ENCODE data around the gene KCNB1.

Gene KCNB1

GRCh38 chr20:49466114-49466912 is 16.2 kb downstream of the KCNB1 start:
- no peak for DNase-seq

- no peak for DNase-seq
These were observed 17.9 kb downstream of the KCNB1 start for GRCh38 chr20:49464556-49464955.

- no peak for DNase-seq
These were observed 19.8 kb downstream of the KCNB1 start for GRCh38 chr20:49462626-49463025.

GRCh38 chr20:49461894-49462620 is 20.4 kb downstream of the KCNB1 start:
- no peak for DNase-seq

- DNase-seq = no peak
These were observed 21.6 kb downstream of the KCNB1 start for GRCh38 chr20:49460916-49461315.

- DNase-seq = no peak
These were observed 22.3 kb downstream of the KCNB1 start for GRCh38 chr20:49460131-49460530.

GRCh38 chr20:49459684-49460083 is 22.8 kb downstream of the KCNB1 start:
- no peak for DNase-seq

GRCh38 chr20:49457444-49457843 is 25.0 kb downstream of the KCNB1 start:
- DNase-seq = no peak

GRCh38 chr20:49456646-49457045 is 25.8 kb downstream of the KCNB1 start:
- DNase-seq = no peak

- DNase-seq = no peak
These were observed 26.8 kb downstream of the KCNB1 start for GRCh38 chr20:49455691-49456090.

- DNase-seq = no peak
These were observed 30.4 kb downstream of the KCNB1 start for GRCh38 chr20:49452011-49452482.

GRCh38 chr20:49450281-49450721 is 32.2 kb downstream of the KCNB1 start:
- DNase-seq = no peak

GRCh38 chr20:49448917-49449316 is 33.6 kb downstream of the KCNB1 start:
- peak; percentile 38 for DNase-seq

GRCh38 chr20:49447946-49448809 is 34.3 kb downstream of the KCNB1 start:
- DNase-seq = no peak

GRCh38 chr20:49447364-49447763 is 35.1 kb downstream of the KCNB1 start:
- DNase-seq = no peak

- DNase-seq = no peak
These were observed 35.7 kb downstream of the KCNB1 start for GRCh38 chr20:49446808-49447207.

GRCh38 chr20:49446080-49446479 is 36.4 kb downstream of the KCNB1 start:
- no peak for DNase-seq

- no peak for DNase-seq
These were observed 37.3 kb downstream of the KCNB1 start for GRCh38 chr20:49445176-49445575.

GRCh38 chr20:49444553-49444990 is 37.9 kb downstream of the KCNB1 start:
- no peak for DNase-seq

GRCh38 chr20:49437057-49437456 is 45.4 kb downstream of the KCNB1 start:
- DNase-seq = no peak

- peak; percentile 26 for DNase-seq
These were observed 46.8 kb downstream of the KCNB1 start for GRCh38 chr20:49435639-49436038.

GRCh38 chr20:49433333-49433732 is 49.1 kb downstream of the KCNB1 start:
- no peak for DNase-seq

GRCh38 chr20:49432550-49432949 is 49.9 kb downstream of the KCNB1 start:
- peak; percentile 29 for DNase-seq
